OCI-LY3 (cell line): Measurements from ENCODE around the gene LRRN2.

Experiments used
- EZH2phosphoT487 ChIP-seq: fragments of 200-600 bp; shearing (Covaris generic); IDR thresholded peaks from 2 replicates; pipeline ENCODE4 v1.6.1; 2018; ENCODE audit warnings: antibody characterized with exemption, mixed run types, low read depth
- TF ChIP-seq, protein P1 (sequence below): fragments of 200-600, 300-600 bp; sonication (generic); IDR thresholded peaks from 2 replicates; pipeline ENCODE4 v1.5.1; 2014; ENCODE audit warnings: antibody characterized with exemption, low read length, low read depth

DNA sequence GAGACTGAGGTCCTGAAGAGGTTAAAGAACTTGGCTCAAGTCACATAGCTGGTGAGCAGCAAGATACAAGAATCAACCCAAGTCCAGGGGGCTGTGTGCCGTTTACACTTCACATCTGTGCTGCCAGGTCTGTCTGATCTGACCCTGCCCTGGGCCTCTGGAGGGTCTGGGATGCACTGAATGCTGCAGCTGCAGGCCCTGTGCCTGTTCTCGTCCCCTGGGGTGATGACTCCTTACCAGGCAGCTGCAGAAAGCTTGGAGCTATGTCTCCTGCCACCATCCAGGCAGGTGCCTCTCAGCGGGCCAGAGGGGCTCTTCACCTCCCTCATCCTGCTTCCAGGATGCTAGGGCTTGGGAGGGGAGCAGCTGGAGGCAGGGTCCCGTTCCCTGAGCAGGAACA is 63.5 kb downstream of the LRRN2 start:
- TF ChIP-seq, protein P1, sequence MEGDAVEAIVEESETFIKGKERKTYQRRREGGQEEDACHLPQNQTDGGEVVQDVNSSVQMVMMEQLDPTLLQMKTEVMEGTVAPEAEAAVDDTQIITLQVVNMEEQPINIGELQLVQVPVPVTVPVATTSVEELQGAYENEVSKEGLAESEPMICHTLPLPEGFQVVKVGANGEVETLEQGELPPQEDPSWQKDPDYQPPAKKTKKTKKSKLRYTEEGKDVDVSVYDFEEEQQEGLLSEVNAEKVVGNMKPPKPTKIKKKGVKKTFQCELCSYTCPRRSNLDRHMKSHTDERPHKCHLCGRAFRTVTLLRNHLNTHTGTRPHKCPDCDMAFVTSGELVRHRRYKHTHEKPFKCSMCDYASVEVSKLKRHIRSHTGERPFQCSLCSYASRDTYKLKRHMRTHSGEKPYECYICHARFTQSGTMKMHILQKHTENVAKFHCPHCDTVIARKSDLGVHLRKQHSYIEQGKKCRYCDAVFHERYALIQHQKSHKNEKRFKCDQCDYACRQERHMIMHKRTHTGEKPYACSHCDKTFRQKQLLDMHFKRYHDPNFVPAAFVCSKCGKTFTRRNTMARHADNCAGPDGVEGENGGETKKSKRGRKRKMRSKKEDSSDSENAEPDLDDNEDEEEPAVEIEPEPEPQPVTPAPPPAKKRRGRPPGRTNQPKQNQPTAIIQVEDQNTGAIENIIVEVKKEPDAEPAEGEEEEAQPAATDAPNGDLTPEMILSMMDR = no peak
- TF ChIP-seq EZH2phosphoT487 = no peak
